Body of pancreas (tissue), 4 donors: ENCODE data around the gene PRKAG2. TPM values are rescaled to one million over a fixed set of nuclear protein-coding genes. Genes with fewer than 3 reads are reported as not detected.

Source experiments
- ATAC-seq: fragments of 150-250 bp; one replicate; pipeline ENCODE4 v1.9.1; 2016
- DNase-seq, 4 donors: peaks; one replicate each; pipeline ENCODE4 v3.0.0-alpha.2; 2019
- H3K27ac ChIP-seq, 4 donors: fragments of 200-600 bp; sonication (generic); 1 replicate in 3 of 4; 2 replicates in 1 of 4; pipeline versions ENCODE4 v1.5.1 to v1.6.1; 2016 to 2019; ENCODE audit warnings: mild to moderate bottlenecking in 1 of 4, mixed read lengths in 1 of 4, moderate library complexity in 1 of 4
- H3K27me3 ChIP-seq, 2 donors: fragments of 200-600 bp; sonication (generic); one replicate each; pipeline ENCODE4 v1.6.0; 2016; ENCODE audit warnings: mild to moderate bottlenecking in 1 of 2
- H3K36me3 ChIP-seq, 2 donors: fragments of 200-600 bp; sonication (generic); replicated peaks in 1 of 2; 2 replicates each; pipeline ENCODE4 v1.5.1; 2016; ENCODE audit warnings: low read depth in 2 of 2; ENCODE audit not compliant: insufficient read depth in 1 of 2
- H3K4me1 ChIP-seq: fragments of 200-600 bp; sonication (generic); one replicate; pipeline ENCODE4 v1.6.0; 2016
- H3K4me3 ChIP-seq, 2 donors: fragments of 200-600 bp; sonication (generic); 1 replicate in 1 of 2; 2 replicates in 1 of 2; pipeline ENCODE4 v1.5.1; 2016 to 2019
- H3K9me3 ChIP-seq, 3 donors: fragments of 200-600 bp; sonication (generic); 1 replicate in 2 of 3; 2 replicates in 1 of 3; pipeline ENCODE4 v1.5.1; 2016
- POLR2A ChIP-seq, 3 donors: fragments of 450-650 bp; IDR thresholded peaks; one replicate each; pipeline ENCODE4 v1.6.1; 2016; ENCODE audit warnings: antibody characterized with exemption in 3 of 3, mild to moderate bottlenecking in 2 of 3
- WGBS, 2 donors: methylation state at CpG; one replicate each; pipeline ENCODE4 v1.1.5; 2017; 5-methylcytosine and 5-hydroxymethylcytosine counted together
- intact Hi-C: fragments of 100-400 bp; cut with DNase I; formaldehyde crosslinking; loops from one replicate; pipeline ENCODE4 v1.15.1; 2023
- total RNA-seq, 2 donors: library from RNA; depleted of rRNA; stranded (reverse); fragments of >200 nt; gene quantifications; one replicate each; pipeline ENCODE4 v1.1.0, GENCODE V29; 2016
- TF ChIP-seq, protein P1 (sequence below), 7 experiments: fragments of 450-650 bp in 4 of 7; fragments of 200-600 bp in 3 of 7; sonication (generic) in 3 of 7; IDR thresholded peaks; one replicate each; pipeline ENCODE4 v1.5.1; 2016 to 2019; ENCODE audit warnings: antibody characterized with exemption in 7 of 7

PRKAG2 gene
- total RNA-seq, 2 donors from 2014 or later: 9.9 to 24.4 TPM

- H3K36me3 ChIP-seq: no peaks in the 10 kb centered on the region
- no peak overlapping the region for H3K4me3 ChIP-seq
- H3K27ac ChIP-seq: no peak overlapping the region
- no peaks in the 10 kb centered on the region for H3K9me3 ChIP-seq
- TF ChIP-seq POLR2A (IDR thresholded peaks at IDR 0.05): no peak
- TF ChIP-seq, protein P1, sequence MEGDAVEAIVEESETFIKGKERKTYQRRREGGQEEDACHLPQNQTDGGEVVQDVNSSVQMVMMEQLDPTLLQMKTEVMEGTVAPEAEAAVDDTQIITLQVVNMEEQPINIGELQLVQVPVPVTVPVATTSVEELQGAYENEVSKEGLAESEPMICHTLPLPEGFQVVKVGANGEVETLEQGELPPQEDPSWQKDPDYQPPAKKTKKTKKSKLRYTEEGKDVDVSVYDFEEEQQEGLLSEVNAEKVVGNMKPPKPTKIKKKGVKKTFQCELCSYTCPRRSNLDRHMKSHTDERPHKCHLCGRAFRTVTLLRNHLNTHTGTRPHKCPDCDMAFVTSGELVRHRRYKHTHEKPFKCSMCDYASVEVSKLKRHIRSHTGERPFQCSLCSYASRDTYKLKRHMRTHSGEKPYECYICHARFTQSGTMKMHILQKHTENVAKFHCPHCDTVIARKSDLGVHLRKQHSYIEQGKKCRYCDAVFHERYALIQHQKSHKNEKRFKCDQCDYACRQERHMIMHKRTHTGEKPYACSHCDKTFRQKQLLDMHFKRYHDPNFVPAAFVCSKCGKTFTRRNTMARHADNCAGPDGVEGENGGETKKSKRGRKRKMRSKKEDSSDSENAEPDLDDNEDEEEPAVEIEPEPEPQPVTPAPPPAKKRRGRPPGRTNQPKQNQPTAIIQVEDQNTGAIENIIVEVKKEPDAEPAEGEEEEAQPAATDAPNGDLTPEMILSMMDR (IDR thresholded peaks at IDR 0.05): no peak
- 68 to 73% methylated on average over 9 of the region's 9 CpGs for WGBS, 2 donors
- DNase-seq: no peak
- H3K27me3 ChIP-seq: no peaks in the 10 kb centered on the region
- ATAC-seq: no peak
- intact Hi-C loops: no loop called here
- H3K4me1 ChIP-seq: no peaks in the 10 kb centered on the region
These were observed 215.3 kb downstream of the PRKAG2 start for GRCh38 chr7:151661587-151661986.

GRCh38 chr7:151660141-151660540, 216.8 kb downstream of the PRKAG2 start:
- no peaks in the 10 kb centered on the region for H3K4me1 ChIP-seq
- no peaks in the 10 kb centered on the region for H3K36me3 ChIP-seq
- intact Hi-C loops: no loop called here
- H3K27me3 ChIP-seq: no peaks in the 10 kb centered on the region
- WGBS, 2 donors: 90 to 93% methylated on average over 5 of the region's 5 CpGs
- TF ChIP-seq, protein P1 (IDR thresholded peaks at IDR 0.05): no peak
- no peak for TF ChIP-seq POLR2A (IDR thresholded peaks at IDR 0.05)
- no peak for DNase-seq
- no peak overlapping the region for H3K4me3 ChIP-seq
- ATAC-seq: no peak
- no peak overlapping the region for H3K27ac ChIP-seq
- H3K9me3 ChIP-seq: no peaks in the 10 kb centered on the region

- H3K27ac ChIP-seq: no peak overlapping the region
- intact Hi-C loops: no loop called here
- no peak for TF ChIP-seq POLR2A (IDR thresholded peaks at IDR 0.05)
- TF ChIP-seq, protein P1 (IDR thresholded peaks at IDR 0.05): no peak
These were observed 217.7 kb downstream of the PRKAG2 start for GRCh38 chr7:151659219-151659618.

DNA sequence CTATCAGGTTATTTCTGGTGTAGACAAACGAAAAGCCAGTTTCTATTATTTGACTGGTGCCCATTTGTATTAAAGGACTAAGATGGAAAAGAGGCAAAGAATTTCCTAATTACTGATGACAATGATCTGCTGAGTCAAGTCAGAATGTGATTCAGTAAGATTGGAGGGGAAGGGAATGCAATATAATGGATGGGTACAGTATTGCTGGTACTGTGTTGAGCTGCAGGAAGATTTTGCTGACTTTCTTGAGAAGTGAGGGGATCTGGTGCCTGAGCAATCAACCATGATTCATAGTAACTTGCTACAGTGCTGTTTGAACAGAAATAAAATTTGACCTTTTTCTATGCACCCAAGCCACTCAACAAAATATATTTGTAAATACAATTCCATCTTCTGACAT, 218.1 kb downstream of the PRKAG2 start:
- 83 to 89% methylated on average over 1 of the region's 1 CpG for WGBS, 2 donors
- no peaks in the 10 kb centered on the region for H3K9me3 ChIP-seq
- H3K4me1 ChIP-seq: no peaks in the 10 kb centered on the region
- no peak for ATAC-seq
- TF ChIP-seq POLR2A (IDR thresholded peaks at IDR 0.05): no peak
- TF ChIP-seq, protein P1 (IDR thresholded peaks at IDR 0.05): no peak
- intact Hi-C loops: no loop called here
- no peak for DNase-seq
- H3K27me3 ChIP-seq: no peaks in the 10 kb centered on the region
- H3K36me3 ChIP-seq: no peaks in the 10 kb centered on the region
- H3K4me3 ChIP-seq: no peak overlapping the region
- no peak overlapping the region for H3K27ac ChIP-seq

More at GRCh38 chr7:151659219-151659618, 217.7 kb downstream of the PRKAG2 start:
- 63 to 68% methylated on average over 4 of the region's 4 CpGs for WGBS, 2 donors
- Histone ChIP-seq H3K9me3 (no peaks in the 10 kb centered on the region), H3K4me3 (no peak overlapping the region), H3K27me3 (no peaks in the 10 kb centered on the region), H3K36me3 (no peaks in the 10 kb centered on the region), H3K4me1 (no peaks in the 10 kb centered on the region)
- DNase-seq: no peak
- ATAC-seq: no peak

DNA sequence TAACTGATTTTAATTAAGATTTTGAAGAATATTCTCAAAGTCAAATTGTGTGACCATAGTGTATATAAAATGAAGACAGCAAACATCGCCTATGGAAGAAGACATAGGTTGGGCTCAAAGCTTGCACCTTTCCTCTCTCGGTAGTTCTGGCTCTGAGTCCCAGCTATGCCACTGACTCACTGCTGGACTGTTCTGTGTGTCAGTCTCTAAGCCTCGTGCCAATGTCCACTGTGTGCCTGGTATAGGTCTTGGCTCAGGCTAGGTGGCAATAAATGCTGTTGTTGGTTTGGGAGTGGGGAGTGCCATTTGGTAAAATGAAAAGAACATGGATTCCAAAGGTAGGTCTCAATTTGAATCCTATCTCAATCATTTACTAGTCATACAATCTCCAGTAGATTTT, 219.7 kb downstream of the PRKAG2 start:
- H3K27ac ChIP-seq: no peak overlapping the region
- no peaks in the 10 kb centered on the region for H3K9me3 ChIP-seq
- intact Hi-C loops: no loop called here
- H3K27me3 ChIP-seq: no peaks in the 10 kb centered on the region
- no peaks in the 10 kb centered on the region for H3K4me1 ChIP-seq
- ATAC-seq (no peak), DNase-seq (no peak)
- 94 to 97% methylated on average over 3 of the region's 3 CpGs for WGBS, 2 donors
- H3K36me3 ChIP-seq: no peaks in the 10 kb centered on the region
- TF ChIP-seq, protein P1 (IDR thresholded peaks at IDR 0.05): no peak
- TF ChIP-seq POLR2A (IDR thresholded peaks at IDR 0.05): no peak
- H3K4me3 ChIP-seq: no peak overlapping the region
